Hepatocyte (in vitro differentiated cells): Measurements from ENCODE around the gene TDRD6. TPM values are rescaled to one million over a fixed set of nuclear protein-coding genes. Genes with fewer than 3 reads are reported as not detected.

Experiments
- DNase-seq: peaks from one replicate; pipeline ENCODE4 v3.0.0-alpha.2; 2016; ENCODE audit warnings: low spot score
- H2AFZ ChIP-seq: fragments of 200-600 bp; sonication (generic); 2 replicates; pipeline ENCODE4 v1.6.0; 2016; ENCODE audit warnings: antibody characterized with exemption, mild to moderate bottlenecking
- H3K27ac ChIP-seq: fragments of 200-600 bp; sonication (generic); 2 replicates; pipeline ENCODE4 v1.5.1; 2016; ENCODE audit warnings: mild to moderate bottlenecking
- H3K27me3 ChIP-seq: fragments of 200-600 bp; sonication (generic); 2 replicates; pipeline ENCODE4 v1.6.1; 2016
- H3K36me3 ChIP-seq: fragments of 200-600 bp; sonication (generic); replicated peaks from 2 replicates; pipeline ENCODE4 v1.5.1; 2016; ENCODE audit warnings: low read depth; ENCODE audit not compliant: insufficient read depth
- H3K4me1 ChIP-seq: fragments of 200-600 bp; sonication (generic); 2 replicates; pipeline ENCODE4 v1.5.1; 2016; ENCODE audit warnings: mild to moderate bottlenecking, moderate library complexity; ENCODE audit not compliant: insufficient read depth
- H3K4me2 ChIP-seq: fragments of 200-600 bp; sonication (generic); 2 replicates; pipeline ENCODE4 v1.6.0; 2016
- H3K4me3 ChIP-seq: fragments of 200-600 bp; sonication (generic); 2 replicates; pipeline ENCODE4 v1.5.1; 2016; ENCODE audit warnings: mild to moderate bottlenecking
- H3K79me2 ChIP-seq: fragments of 200-600 bp; sonication (generic); 2 replicates; pipeline ENCODE4 v1.6.0; 2017; ENCODE audit warnings: mild to moderate bottlenecking
- H3K9me2 ChIP-seq: fragments of 200-600 bp; sonication (generic); replicated peaks from 2 replicates; pipeline ENCODE4 v1.6.0; 2017; ENCODE audit warnings: mild to moderate bottlenecking; ENCODE audit not compliant: insufficient read depth
- H3K9me3 ChIP-seq: fragments of 200-600 bp; sonication (generic); 2 replicates; pipeline ENCODE4 v1.5.1; 2016; ENCODE audit warnings: low read depth, mild to moderate bottlenecking
- H4K20me1 ChIP-seq: fragments of 200-600 bp; sonication (generic); 2 replicates; pipeline ENCODE4 v1.6.0; 2016; ENCODE audit warnings: mild to moderate bottlenecking; ENCODE audit not compliant: insufficient read depth, poor library complexity, severe bottlenecking
- EZH2 ChIP-seq: fragments of 200-600 bp; sonication (generic); IDR thresholded peaks from 2 replicates; pipeline ENCODE4 v1.6.1; 2016; ENCODE audit warnings: antibody characterized with exemption, mild to moderate bottlenecking, borderline replicate concordance
- EZH2phosphoT487 ChIP-seq: fragments of 200-600 bp; sonication (generic); IDR thresholded peaks from one replicate; pipeline ENCODE4 v1.6.1; 2018; ENCODE audit warnings: antibody characterized with exemption, mild to moderate bottlenecking, low read depth, moderate library complexity; ENCODE audit not compliant: unreplicated experiment, severe bottlenecking
- WGBS: methylation state at CpG from one replicate; pipeline ENCODE4 v1.1.6; 2016; ENCODE audit warnings: low lambda C conversion rate; ENCODE audit errors: missing lambda C conversion rate; 5-methylcytosine and 5-hydroxymethylcytosine counted together
- polyA plus RNA-seq: library from polyadenylated mRNA; unstranded; fragments of >200 nt; fragmentation: Nextera tagmentation; extraction: Ambion mirVana; gene quantifications from 2 replicates; pipeline ENCODE4 v1.2.1, GENCODE V29; 2016
- total RNA-seq: library from RNA; depleted of rRNA; stranded (reverse); fragments of >200 nt; gene quantifications from 2 replicates; pipeline ENCODE4 v1.2.3, GENCODE V29; 2014
- TF ChIP-seq, protein P1 (sequence below): fragments of 200-600 bp; sonication (generic); IDR thresholded peaks from 2 replicates; pipeline ENCODE4 v1.5.1; 2016; ENCODE audit warnings: antibody characterized with exemption, mild to moderate bottlenecking; ENCODE audit not compliant: poor library complexity

TDRD6 gene
- total and polyA plus RNA-seq, 2 experiments from 2014 or later = 0.20 to 0.34 TPM

DNA sequence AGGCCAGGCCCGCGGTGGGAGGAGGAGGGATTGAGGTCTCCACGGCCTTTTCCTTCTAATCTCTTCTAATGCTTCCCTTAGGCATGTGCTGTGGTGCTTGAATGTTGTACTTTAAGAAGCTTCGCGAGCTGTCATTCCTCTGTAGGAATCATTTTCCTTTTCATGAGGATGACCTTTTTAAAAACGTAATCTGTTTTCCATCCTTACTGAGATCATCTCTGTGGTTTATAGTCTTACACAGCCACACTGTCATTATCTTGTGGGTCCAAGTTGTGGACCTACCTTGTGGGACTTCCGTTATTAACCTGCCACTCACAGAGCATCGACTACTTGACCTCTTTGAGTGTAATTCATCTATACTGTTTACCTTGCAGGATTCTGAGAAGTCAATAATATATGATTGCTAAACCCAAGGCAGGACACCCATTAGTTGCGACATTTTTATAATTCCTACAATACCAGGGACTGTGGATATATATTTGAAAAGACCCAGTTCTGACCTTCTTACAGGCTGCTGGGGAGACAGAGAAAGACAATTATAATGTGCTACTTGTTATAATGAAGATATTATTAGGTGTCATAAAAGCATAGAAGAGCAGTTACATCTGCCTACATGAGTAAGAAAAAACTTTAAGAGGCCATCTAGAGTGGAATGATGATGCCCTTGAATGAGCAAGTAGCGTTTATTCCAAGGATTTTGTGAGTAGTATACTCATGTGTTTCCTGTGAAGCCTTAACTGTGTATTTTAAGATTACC lies 34.1 kb upstream of the TDRD6 start:
- Histone ChIP-seq H3K36me3 (no peaks in the 10 kb centered on the region), H3K9me2 (no peaks in the 10 kb centered on the region), H3K27ac (peak overlapping the region; percentile 54), H2AFZ (peak overlapping the region; percentile 87), H4K20me1 (no peaks in the 10 kb centered on the region), H3K79me2 (no peaks in the 10 kb centered on the region), H3K4me2 (peak overlapping the region; percentile 93), H3K9me3 (no peaks in the 10 kb centered on the region), H3K27me3 (peaks cover 2% of the 10 kb centered on the region), H3K4me3 (peak overlapping the region; percentile 45), H3K4me1 (no peaks in the 10 kb centered on the region)
- TF ChIP-seq, protein P1, sequence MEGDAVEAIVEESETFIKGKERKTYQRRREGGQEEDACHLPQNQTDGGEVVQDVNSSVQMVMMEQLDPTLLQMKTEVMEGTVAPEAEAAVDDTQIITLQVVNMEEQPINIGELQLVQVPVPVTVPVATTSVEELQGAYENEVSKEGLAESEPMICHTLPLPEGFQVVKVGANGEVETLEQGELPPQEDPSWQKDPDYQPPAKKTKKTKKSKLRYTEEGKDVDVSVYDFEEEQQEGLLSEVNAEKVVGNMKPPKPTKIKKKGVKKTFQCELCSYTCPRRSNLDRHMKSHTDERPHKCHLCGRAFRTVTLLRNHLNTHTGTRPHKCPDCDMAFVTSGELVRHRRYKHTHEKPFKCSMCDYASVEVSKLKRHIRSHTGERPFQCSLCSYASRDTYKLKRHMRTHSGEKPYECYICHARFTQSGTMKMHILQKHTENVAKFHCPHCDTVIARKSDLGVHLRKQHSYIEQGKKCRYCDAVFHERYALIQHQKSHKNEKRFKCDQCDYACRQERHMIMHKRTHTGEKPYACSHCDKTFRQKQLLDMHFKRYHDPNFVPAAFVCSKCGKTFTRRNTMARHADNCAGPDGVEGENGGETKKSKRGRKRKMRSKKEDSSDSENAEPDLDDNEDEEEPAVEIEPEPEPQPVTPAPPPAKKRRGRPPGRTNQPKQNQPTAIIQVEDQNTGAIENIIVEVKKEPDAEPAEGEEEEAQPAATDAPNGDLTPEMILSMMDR = no peak
- no peak for TF ChIP-seq EZH2phosphoT487
- TF ChIP-seq EZH2 = no peak
- no peak for DNase-seq
- 22% methylated on average over 10 of the region's 10 CpGs for WGBS

DNA sequence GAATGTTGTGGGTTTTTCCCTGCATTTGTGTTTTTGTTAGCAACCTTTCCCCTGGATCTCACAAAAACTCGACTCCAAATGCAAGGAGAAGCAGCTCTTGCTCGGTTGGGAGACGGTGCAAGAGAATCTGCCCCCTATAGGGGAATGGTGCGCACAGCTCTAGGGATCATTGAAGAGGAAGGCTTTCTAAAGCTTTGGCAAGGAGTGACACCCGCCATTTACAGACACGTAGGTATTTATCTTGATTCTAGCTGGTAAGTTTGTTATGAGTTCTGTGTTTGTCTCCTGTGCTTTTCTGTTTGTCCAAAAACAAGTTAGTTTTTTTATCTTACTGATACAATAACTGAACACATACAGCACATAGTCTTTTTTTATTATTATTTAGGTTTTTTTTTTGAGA lies 31.9 kb upstream of the TDRD6 start:
- H3K79me2 ChIP-seq = no peaks in the 10 kb centered on the region
- H3K36me3 ChIP-seq = no peaks in the 10 kb centered on the region
- no peak overlapping the region for H3K27ac ChIP-seq
- no peaks in the 10 kb centered on the region for H4K20me1 ChIP-seq
- peak; percentile 12 for DNase-seq
- H3K4me3 ChIP-seq = no peak overlapping the region
- WGBS = 35% methylated on average over 6 of the region's 6 CpGs
- peaks cover 2% of the 10 kb centered on the region for H3K27me3 ChIP-seq
- H2AFZ ChIP-seq = no peak overlapping the region
- H3K4me2 ChIP-seq = no peak overlapping the region
- no peaks in the 10 kb centered on the region for H3K9me2 ChIP-seq
- TF ChIP-seq, protein P1 = peak; percentile 33
- no peak for TF ChIP-seq EZH2
- no peaks in the 10 kb centered on the region for H3K4me1 ChIP-seq
- H3K9me3 ChIP-seq = no peaks in the 10 kb centered on the region

DNA sequence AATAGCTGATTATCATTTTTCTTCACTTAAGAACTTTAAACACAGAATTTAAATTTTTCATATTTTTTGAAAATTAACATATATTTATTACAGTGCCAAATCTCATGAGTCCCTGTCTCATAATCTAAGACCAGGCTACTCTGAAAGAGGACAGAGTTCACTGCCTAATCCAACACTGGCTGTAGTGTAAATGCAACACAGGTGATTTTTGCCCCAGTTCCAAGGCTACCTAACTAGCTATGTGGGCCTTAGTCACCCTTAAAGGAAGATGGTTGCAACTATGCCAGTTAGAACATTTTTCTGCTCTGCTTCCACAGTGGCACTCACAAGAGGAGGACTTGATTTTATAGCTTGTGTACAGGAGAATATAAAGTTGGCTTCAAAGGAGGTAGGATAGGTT lies 30.0 kb upstream of the TDRD6 start:
- Histone ChIP-seq H4K20me1 (no peaks in the 10 kb centered on the region), H3K79me2 (no peaks in the 10 kb centered on the region), H2AFZ (no peak overlapping the region), H3K4me3 (no peak overlapping the region), H3K4me2 (no peak overlapping the region), H3K27ac (no peak overlapping the region), H3K4me1 (no peaks in the 10 kb centered on the region), H3K9me2 (no peaks in the 10 kb centered on the region), H3K27me3 (peaks cover 2% of the 10 kb centered on the region), H3K9me3 (no peaks in the 10 kb centered on the region), H3K36me3 (no peaks in the 10 kb centered on the region)
- DNase-seq = no peak
- TF ChIP-seq EZH2 (no peak), EZH2phosphoT487 (no peak)
- TF ChIP-seq, protein P1 = no peak
